Retinal pigment epithelial cell (primary cell): Measurements from ENCODE around the gene KRT1.
"Not testable (repeated sequence)": the region's sequence is repeated elsewhere in the genome, so short reads cannot be mapped to it uniquely, and the experiment has no call there.

Experiments
- DNase-seq: peaks from one replicate; pipeline ENCODE4 v3.0.0-alpha.2; 2010; ENCODE audit warnings: low read depth
- H3K4me3 ChIP-seq: 2 replicates; pipeline ENCODE4 v1.5.1; 2011; ENCODE audit warnings: mild to moderate bottlenecking, low read length, control low read depth, moderate library complexity
- CTCF ChIP-seq: conservative IDR thresholded peaks from 2 replicates; pipeline ENCODE4 v1.5.1; 2011; ENCODE audit warnings: low read depth, low read length, control low read depth, inconsistent platforms

The KRT1 gene

GRCh38 chr12:52721838-52722470, 41.7 kb upstream of the KRT1 start:
- DNase-seq: no peak
- TF ChIP-seq CTCF: no peak
- H3K4me3 ChIP-seq: no peak overlapping the region

- DNase-seq: no peak
- H3K4me3 ChIP-seq: no peak overlapping the region
- no peak for TF ChIP-seq CTCF
These were observed 40.2 kb upstream of the KRT1 start for GRCh38 chr12:52720365-52720886.

DNA sequence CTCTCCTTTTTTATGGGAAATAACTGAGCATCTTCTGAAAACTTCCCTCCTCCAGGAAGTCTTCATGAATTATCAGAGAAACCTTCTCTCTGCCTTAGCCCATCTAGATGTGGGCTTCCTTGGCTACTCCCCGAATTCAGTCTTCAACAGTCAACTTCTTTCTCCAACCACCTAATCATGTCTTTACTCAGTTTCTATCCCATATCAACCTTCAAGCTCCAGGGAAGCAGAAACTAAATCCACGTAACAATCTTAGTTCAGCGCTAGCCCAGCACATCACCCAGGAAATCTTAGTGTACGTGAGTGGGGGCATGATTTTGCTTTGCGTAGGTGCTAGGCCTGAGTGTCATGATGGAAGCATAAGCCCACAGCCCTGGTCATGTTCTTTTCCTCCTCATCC, 35.9 kb upstream of the KRT1 start:
- no peak overlapping the region for H3K4me3 ChIP-seq
- no peak for DNase-seq
- TF ChIP-seq CTCF: no peak

- TF ChIP-seq CTCF: no peak
- H3K4me3 ChIP-seq: no peak overlapping the region
- DNase-seq: no peak
These were observed 35.2 kb upstream of the KRT1 start for GRCh38 chr12:52715416-52715815.

GRCh38 chr12:52714887-52715281, 34.7 kb upstream of the KRT1 start:
- no peak for TF ChIP-seq CTCF
- no peak overlapping the region for H3K4me3 ChIP-seq
- DNase-seq: no peak

DNA sequence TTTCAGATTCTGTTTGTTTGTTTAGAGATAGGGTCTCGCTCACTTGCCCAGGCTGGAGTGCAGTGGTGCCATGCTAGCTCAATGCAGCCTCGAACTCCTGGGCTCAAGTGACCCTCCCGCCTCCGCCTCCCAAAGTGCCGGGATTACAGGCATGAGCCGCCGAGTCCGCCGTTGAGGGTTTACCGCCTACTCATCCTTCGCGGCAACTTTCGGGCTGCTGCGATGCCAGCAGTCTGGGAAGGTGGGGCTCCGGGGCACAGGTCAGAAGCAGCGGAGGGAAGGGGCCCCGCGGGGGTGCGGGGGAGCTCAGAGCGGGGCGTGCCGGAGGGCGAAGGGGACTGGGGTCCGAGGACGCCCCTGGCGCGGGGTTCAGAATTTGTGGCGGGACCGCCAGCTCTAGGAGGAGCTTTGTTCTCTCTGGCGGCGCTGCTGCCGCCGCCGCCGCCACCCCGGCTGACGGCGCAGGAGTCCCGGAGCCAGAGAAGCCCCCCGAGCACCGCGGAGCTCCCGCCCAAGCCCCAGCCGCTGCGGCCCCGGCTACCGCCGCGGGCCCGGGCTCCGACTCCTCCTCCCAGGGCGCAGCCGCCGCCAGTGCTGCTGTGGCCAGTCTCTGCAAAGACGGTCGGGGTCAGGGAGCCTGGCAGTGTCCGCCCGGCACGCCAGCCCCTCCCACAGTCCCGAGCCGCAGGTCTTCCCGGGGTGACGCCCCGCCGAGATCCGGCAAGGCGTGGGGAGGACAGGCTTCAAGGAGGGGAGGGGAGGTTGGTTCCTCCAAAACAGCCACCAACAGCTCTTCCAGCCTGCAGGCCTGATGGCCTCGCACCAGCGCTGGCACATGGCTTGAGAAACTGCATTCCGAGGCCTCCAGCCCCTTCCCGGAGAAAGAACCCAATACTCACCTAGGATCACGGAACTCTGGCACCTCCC, 34.0 kb upstream of the KRT1 start:
- H3K4me3 ChIP-seq: no peak overlapping the region
- no peak for DNase-seq
- TF ChIP-seq CTCF: no peak

- not testable (repeated sequence) for H3K4me3 ChIP-seq, DNase-seq
These were observed 31.9 kb upstream of the KRT1 start for GRCh38 chr12:52712122-52712521.
